GM19193 (cell line): ENCODE data around the gene KRTAP10-3.

ENCODE experiments used
- POLR2A ChIP-seq: IDR thresholded peaks from 4 replicates; pipeline ENCODE4 v1.6.1; 2011; ENCODE audit not compliant: insufficient read depth, insufficient read length; ENCODE audit errors: extremely low read depth

Gene KRTAP10-3

DNA sequence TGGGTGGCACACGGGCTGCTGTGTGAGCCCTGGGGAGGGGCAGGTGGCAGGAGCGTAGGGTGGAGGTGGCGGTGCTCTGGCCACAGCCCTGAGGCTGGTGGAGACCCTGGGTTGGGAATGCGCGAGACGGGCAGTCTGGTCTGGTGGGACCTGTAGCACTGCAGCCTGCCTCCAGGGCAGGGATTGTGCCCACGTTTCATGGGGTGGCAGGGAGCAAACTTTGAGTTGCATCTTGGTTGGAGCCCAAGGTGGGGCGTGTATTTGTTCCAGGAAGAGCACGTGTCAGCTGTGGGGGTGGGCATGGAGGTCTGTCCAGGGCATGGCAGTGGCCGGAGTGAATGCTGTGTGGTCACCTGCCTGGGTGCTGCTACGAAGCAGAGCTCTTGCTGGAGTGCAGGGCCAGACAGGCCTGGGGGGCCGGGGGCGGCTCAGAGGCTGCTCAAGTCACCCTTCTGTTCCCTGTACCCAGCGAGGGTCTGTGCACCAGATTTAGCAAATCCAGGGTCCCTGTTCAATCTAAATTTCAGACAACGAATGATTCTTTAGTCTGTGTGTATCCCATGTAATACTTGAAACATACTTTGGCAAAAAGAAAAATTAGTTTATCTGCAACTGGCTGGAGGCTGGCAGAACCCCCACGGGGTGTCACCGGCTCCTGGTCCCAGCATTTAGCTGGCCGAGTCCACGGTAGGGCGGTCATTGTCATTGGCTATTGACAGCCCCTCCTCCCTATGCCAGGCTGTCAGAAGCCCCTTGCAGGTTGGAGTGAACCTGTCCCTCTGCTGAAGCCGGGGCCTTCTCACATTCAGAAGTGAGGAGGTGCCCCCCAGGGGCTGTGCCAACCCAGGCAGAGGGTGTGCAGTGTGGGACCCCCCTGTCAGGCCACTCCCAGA, 45.9 kb downstream of the KRTAP10-3 start:
- no peak for TF ChIP-seq POLR2A

- no peak for TF ChIP-seq POLR2A
Observed at GRCh38 chr21:44511938-44512275, 46.7 kb downstream of the KRTAP10-3 start.

GRCh38 chr21:44511219-44511937, 47.2 kb downstream of the KRTAP10-3 start:
- TF ChIP-seq POLR2A: no peak

GRCh38 chr21:44510508-44511218, 47.9 kb downstream of the KRTAP10-3 start:
- no peak for TF ChIP-seq POLR2A

- TF ChIP-seq POLR2A: no peak
Observed at GRCh38 chr21:44510109-44510507, 48.5 kb downstream of the KRTAP10-3 start.

DNA sequence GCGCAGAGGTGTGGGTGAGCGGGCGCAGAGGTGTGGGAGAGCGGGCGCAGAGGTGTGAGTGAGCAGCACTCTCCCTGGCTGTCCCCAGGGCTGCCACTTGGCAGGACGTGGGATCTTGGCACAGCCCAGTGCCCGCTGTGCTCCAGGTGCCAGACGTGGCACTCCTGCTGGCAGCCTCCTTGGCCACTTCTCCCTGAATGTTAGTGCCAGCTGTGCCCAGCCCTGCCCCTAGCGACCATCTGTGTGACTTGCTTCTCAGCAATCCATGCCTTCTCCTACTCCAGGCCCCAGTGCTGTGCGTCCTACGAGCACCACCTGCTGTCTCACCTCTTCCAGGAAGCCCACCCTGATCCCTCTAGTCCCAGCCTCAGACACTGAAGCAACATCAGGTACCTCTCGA, 49.1 kb downstream of the KRTAP10-3 start:
- no peak for TF ChIP-seq POLR2A

DNA sequence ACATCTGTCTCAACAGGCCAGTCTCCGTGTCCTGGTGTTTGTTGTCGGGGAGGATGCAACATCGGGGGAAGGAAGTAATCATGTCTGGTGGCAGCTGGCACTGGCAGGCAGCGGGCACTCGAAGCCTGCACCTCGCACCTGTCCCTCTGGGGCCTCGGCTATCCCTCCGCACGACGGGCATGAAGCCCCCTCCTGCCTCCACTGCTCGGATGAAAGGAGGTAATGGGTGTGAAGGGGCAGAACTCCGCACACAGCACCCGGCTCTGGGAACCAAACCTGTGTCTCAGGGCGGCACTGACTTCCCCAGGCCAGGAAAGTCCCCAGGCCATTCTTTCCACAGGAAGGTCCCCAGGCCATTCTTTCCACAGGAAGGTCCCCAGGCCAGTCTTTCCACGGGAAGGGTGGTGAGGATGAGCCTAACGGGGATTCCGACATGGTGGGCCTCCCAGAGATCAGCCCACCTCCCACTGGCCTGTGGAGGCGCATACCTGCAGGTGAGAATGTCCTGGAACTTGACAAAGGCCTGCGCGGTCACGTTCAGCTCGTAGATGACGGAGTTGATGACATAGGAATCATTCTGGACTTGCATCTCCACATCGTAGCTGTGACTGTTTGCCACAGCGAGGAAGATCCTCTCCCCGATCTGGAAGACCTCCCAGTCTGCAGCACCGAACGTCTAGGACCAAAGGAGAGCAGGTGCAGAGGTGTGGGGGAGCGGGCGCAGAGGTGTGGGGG, 49.7 kb downstream of the KRTAP10-3 start:
- TF ChIP-seq POLR2A: no peak

DNA sequence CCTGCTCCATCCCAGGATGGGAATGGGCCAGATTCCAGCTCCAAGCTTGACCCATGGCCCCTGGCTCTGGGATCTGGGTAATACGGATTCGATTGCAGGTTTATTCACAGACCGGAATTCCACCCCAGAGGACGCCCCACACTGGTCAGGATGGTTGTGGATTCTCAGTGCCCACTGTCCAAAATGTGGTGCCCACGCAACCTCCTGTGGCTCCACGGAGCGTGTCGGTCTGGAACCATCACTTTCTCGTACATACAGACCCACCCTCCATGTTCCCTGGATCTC, 50.2 kb downstream of the KRTAP10-3 start:
- no peak for TF ChIP-seq POLR2A
